Middle frontal gyrus (tissue), 1 donor: ENCODE measurements around the gene CCDC178.

Experiments
- DNase-seq: peaks from one replicate; pipeline ENCODE4 v3.0.0-alpha.2; 2015; ENCODE audit warnings: low spot score; ENCODE audit errors: extremely low spot score

Gene CCDC178

GRCh38 chr18:32918692-32919250 lies 521.8 kb downstream of the CCDC178 start:
- DNase-seq, result no peak

- DNase-seq, result no peak
Measured at GRCh38 chr18:32915516-32915915, 525.0 kb downstream of the CCDC178 start.

GRCh38 chr18:32911660-32912284 lies 528.7 kb downstream of the CCDC178 start:
- DNase-seq, result no peak

- no peak for DNase-seq
Measured at GRCh38 chr18:32910694-32911296, 529.7 kb downstream of the CCDC178 start.

- no peak for DNase-seq
Measured at GRCh38 chr18:32909798-32910561, 530.5 kb downstream of the CCDC178 start.

GRCh38 chr18:32908424-32908805 lies 532.1 kb downstream of the CCDC178 start:
- DNase-seq, result no peak

- no peak for DNase-seq
Measured at GRCh38 chr18:32907648-32908423, 532.7 kb downstream of the CCDC178 start.

GRCh38 chr18:32907311-32907585 lies 533.3 kb downstream of the CCDC178 start:
- no peak for DNase-seq

GRCh38 chr18:32906506-32907310 lies 533.8 kb downstream of the CCDC178 start:
- no peak for DNase-seq

- no peak for DNase-seq
Measured at GRCh38 chr18:32905651-32906050, 534.9 kb downstream of the CCDC178 start.

GRCh38 chr18:32902568-32903330 lies 537.8 kb downstream of the CCDC178 start:
- no peak for DNase-seq

- DNase-seq, result no peak
Measured at GRCh38 chr18:32899819-32900218, 540.7 kb downstream of the CCDC178 start.

GRCh38 chr18:32896776-32897547 lies 543.6 kb downstream of the CCDC178 start:
- no peak for DNase-seq

- DNase-seq, result no peak
Measured at GRCh38 chr18:32893915-32894314, 546.6 kb downstream of the CCDC178 start.

- no peak for DNase-seq
Measured at GRCh38 chr18:32891797-32892196, 548.7 kb downstream of the CCDC178 start.

GRCh38 chr18:32891130-32891529 lies 549.4 kb downstream of the CCDC178 start:
- no peak for DNase-seq

- DNase-seq, result no peak
Measured at GRCh38 chr18:32889615-32890593, 550.6 kb downstream of the CCDC178 start.

GRCh38 chr18:32888306-32888705 lies 552.2 kb downstream of the CCDC178 start:
- DNase-seq, result no peak
